Hepatocyte (in vitro differentiated cells): Measurements from ENCODE around the gene FN3K. TPM values are rescaled to one million over a fixed set of nuclear protein-coding genes. Genes with fewer than 3 reads are reported as not detected.

Experiments used
- DNase-seq: peaks from one replicate; pipeline ENCODE4 v3.0.0-alpha.2; 2016; ENCODE audit warnings: low spot score
- H2AFZ ChIP-seq: fragments of 200-600 bp; sonication (generic); 2 replicates; pipeline ENCODE4 v1.6.0; 2016; ENCODE audit warnings: antibody characterized with exemption, mild to moderate bottlenecking
- H3K27ac ChIP-seq: fragments of 200-600 bp; sonication (generic); 2 replicates; pipeline ENCODE4 v1.5.1; 2016; ENCODE audit warnings: mild to moderate bottlenecking
- H3K27me3 ChIP-seq: fragments of 200-600 bp; sonication (generic); 2 replicates; pipeline ENCODE4 v1.6.1; 2016
- H3K36me3 ChIP-seq: fragments of 200-600 bp; sonication (generic); replicated peaks from 2 replicates; pipeline ENCODE4 v1.5.1; 2016; ENCODE audit warnings: low read depth; ENCODE audit not compliant: insufficient read depth
- H3K4me1 ChIP-seq: fragments of 200-600 bp; sonication (generic); 2 replicates; pipeline ENCODE4 v1.5.1; 2016; ENCODE audit warnings: mild to moderate bottlenecking, moderate library complexity; ENCODE audit not compliant: insufficient read depth
- H3K4me2 ChIP-seq: fragments of 200-600 bp; sonication (generic); 2 replicates; pipeline ENCODE4 v1.6.0; 2016
- H3K4me3 ChIP-seq: fragments of 200-600 bp; sonication (generic); 2 replicates; pipeline ENCODE4 v1.5.1; 2016; ENCODE audit warnings: mild to moderate bottlenecking
- H3K79me2 ChIP-seq: fragments of 200-600 bp; sonication (generic); 2 replicates; pipeline ENCODE4 v1.6.0; 2017; ENCODE audit warnings: mild to moderate bottlenecking
- H3K9me2 ChIP-seq: fragments of 200-600 bp; sonication (generic); replicated peaks from 2 replicates; pipeline ENCODE4 v1.6.0; 2017; ENCODE audit warnings: mild to moderate bottlenecking; ENCODE audit not compliant: insufficient read depth
- H3K9me3 ChIP-seq: fragments of 200-600 bp; sonication (generic); 2 replicates; pipeline ENCODE4 v1.5.1; 2016; ENCODE audit warnings: low read depth, mild to moderate bottlenecking
- H4K20me1 ChIP-seq: fragments of 200-600 bp; sonication (generic); 2 replicates; pipeline ENCODE4 v1.6.0; 2016; ENCODE audit warnings: mild to moderate bottlenecking; ENCODE audit not compliant: insufficient read depth, poor library complexity, severe bottlenecking
- EZH2 ChIP-seq: fragments of 200-600 bp; sonication (generic); IDR thresholded peaks from 2 replicates; pipeline ENCODE4 v1.6.1; 2016; ENCODE audit warnings: antibody characterized with exemption, mild to moderate bottlenecking, borderline replicate concordance
- EZH2phosphoT487 ChIP-seq: fragments of 200-600 bp; sonication (generic); IDR thresholded peaks from one replicate; pipeline ENCODE4 v1.6.1; 2018; ENCODE audit warnings: antibody characterized with exemption, mild to moderate bottlenecking, low read depth, moderate library complexity; ENCODE audit not compliant: unreplicated experiment, severe bottlenecking
- WGBS: methylation state at CpG from one replicate; pipeline ENCODE4 v1.1.6; 2016; ENCODE audit warnings: low lambda C conversion rate; ENCODE audit errors: missing lambda C conversion rate; 5-methylcytosine and 5-hydroxymethylcytosine counted together
- polyA plus RNA-seq: library from polyadenylated mRNA; unstranded; fragments of >200 nt; fragmentation: Nextera tagmentation; extraction: Ambion mirVana; gene quantifications from 2 replicates; pipeline ENCODE4 v1.2.1, GENCODE V29; 2016
- total RNA-seq: library from RNA; depleted of rRNA; stranded (reverse); fragments of >200 nt; gene quantifications from 2 replicates; pipeline ENCODE4 v1.2.3, GENCODE V29; 2014
- TF ChIP-seq, protein P1 (sequence below): fragments of 200-600 bp; sonication (generic); IDR thresholded peaks from 2 replicates; pipeline ENCODE4 v1.5.1; 2016; ENCODE audit warnings: antibody characterized with exemption, mild to moderate bottlenecking; ENCODE audit not compliant: poor library complexity

Gene FN3K
- total and polyA plus RNA-seq, 2 experiments from 2014 or later = 13.7 to 17.3 TPM

DNA sequence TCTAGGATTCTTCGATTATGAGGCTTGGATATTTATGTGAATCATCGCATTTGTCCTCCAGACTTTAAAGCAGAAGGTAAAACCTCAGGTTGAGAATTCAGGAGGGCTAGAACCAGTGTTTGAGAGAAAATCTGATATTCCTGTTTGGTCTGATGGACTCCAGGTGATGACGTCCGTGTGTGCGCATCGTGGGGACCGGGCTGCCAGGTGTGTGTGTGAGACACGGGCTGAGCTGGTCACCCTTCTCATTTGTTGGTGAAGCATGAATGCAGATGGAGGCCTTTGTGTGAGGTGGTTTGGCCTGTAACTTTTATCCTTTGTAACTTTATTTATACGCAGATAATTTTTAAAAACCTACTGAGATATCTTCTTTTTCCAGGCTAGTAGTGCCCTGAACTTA is 61.6 kb downstream of the FN3K start:
- Histone ChIP-seq H3K36me3 (no peaks in the 10 kb centered on the region), H3K4me1 (peaks cover 18% of the 10 kb centered on the region), H3K79me2 (no peaks in the 10 kb centered on the region), H2AFZ (no peak overlapping the region), H3K4me3 (no peak overlapping the region), H3K27me3 (no peaks in the 10 kb centered on the region), H3K9me3 (no peaks in the 10 kb centered on the region), H3K9me2 (no peaks in the 10 kb centered on the region), H4K20me1 (no peaks in the 10 kb centered on the region), H3K27ac (no peak overlapping the region), H3K4me2 (no peak overlapping the region)
- TF ChIP-seq, protein P1, sequence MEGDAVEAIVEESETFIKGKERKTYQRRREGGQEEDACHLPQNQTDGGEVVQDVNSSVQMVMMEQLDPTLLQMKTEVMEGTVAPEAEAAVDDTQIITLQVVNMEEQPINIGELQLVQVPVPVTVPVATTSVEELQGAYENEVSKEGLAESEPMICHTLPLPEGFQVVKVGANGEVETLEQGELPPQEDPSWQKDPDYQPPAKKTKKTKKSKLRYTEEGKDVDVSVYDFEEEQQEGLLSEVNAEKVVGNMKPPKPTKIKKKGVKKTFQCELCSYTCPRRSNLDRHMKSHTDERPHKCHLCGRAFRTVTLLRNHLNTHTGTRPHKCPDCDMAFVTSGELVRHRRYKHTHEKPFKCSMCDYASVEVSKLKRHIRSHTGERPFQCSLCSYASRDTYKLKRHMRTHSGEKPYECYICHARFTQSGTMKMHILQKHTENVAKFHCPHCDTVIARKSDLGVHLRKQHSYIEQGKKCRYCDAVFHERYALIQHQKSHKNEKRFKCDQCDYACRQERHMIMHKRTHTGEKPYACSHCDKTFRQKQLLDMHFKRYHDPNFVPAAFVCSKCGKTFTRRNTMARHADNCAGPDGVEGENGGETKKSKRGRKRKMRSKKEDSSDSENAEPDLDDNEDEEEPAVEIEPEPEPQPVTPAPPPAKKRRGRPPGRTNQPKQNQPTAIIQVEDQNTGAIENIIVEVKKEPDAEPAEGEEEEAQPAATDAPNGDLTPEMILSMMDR = no peak
- TF ChIP-seq EZH2 = no peak
- TF ChIP-seq EZH2phosphoT487 = no peak
- no peak for DNase-seq
- 97% methylated on average over 9 of the region's 9 CpGs for WGBS

DNA sequence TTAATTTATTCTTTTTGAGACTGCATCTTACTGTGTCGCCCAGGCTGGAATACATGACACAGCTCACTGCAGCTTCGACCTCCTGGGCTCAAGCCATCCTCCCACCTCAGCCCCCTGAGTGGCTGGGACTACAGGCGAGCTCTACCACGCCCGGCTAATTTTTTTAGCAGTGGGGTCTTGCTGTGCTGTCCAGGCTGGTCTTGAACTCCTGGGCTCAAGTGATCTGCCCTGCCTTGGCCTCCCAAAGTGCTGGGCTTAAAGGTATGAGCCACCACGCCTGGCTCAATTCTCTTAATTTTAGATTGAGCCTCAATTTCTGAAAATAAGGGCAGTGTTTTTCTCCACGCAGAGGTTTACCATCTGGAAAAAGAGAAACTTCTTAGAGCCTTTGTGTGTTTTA is 63.3 kb downstream of the FN3K start:
- Histone ChIP-seq H3K9me3 (no peaks in the 10 kb centered on the region), H4K20me1 (no peaks in the 10 kb centered on the region), H2AFZ (no peak overlapping the region), H3K36me3 (no peaks in the 10 kb centered on the region), H3K27me3 (no peaks in the 10 kb centered on the region), H3K27ac (no peak overlapping the region), H3K4me1 (peaks cover 11% of the 10 kb centered on the region), H3K4me2 (no peak overlapping the region), H3K4me3 (no peak overlapping the region), H3K9me2 (no peaks in the 10 kb centered on the region), H3K79me2 (no peaks in the 10 kb centered on the region)
- TF ChIP-seq EZH2 (no peak), EZH2phosphoT487 (no peak)
- DNase-seq = no peak
- 97% methylated on average over 7 of the region's 7 CpGs for WGBS

DNA sequence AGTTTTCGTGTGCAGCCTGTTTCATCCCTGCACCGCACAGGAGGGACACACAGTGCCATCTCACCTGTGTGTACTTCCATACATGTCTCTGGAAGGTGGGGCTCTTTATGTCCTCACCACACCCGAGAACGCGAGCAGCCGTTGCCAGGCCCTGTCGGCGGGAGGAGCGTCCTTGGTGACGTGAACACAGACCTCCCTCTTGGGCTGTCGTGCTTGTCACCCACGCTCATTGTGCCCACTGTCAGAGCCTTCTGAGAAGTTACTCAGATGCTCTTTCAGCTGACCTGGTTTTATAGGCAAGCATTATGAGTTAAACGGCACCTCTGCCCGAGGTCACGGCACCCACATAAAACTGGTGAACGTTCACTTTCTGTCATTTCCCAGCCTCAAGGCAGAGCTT is 64.2 kb downstream of the FN3K start:
- H3K36me3 ChIP-seq = no peaks in the 10 kb centered on the region
- no peak overlapping the region for H3K4me3 ChIP-seq
- no peaks in the 10 kb centered on the region for H3K9me2 ChIP-seq
- TF ChIP-seq EZH2phosphoT487 (no peak), EZH2 (no peak)
- TF ChIP-seq, protein P1 = no peak
- H3K79me2 ChIP-seq = no peaks in the 10 kb centered on the region
- no peaks in the 10 kb centered on the region for H3K9me3 ChIP-seq
- DNase-seq = no peak
- WGBS = 88% methylated on average over 12 of the region's 16 CpGs
- peaks cover 3% of the 10 kb centered on the region for H3K4me1 ChIP-seq
- H4K20me1 ChIP-seq = no peaks in the 10 kb centered on the region
- no peaks in the 10 kb centered on the region for H3K27me3 ChIP-seq
- no peak overlapping the region for H3K27ac ChIP-seq
- no peak overlapping the region for H3K4me2 ChIP-seq
- H2AFZ ChIP-seq = no peak overlapping the region

Other genes with a start within 250 kb of the FN3K start
- 30.2 and 40.9 TPM in 2 replicates for gene FOXK2, start 215.9 kb upstream of the FN3K start, total RNA-seq
- 29.5 and 37.7 TPM in 2 replicates for gene FOXK2, start 215.9 kb upstream of the FN3K start, polyA plus RNA-seq
- 95.4 and 112 TPM in 2 replicates for gene WDR45B, start 87.2 kb upstream of the FN3K start, total RNA-seq
- 74.2 and 82.6 TPM in 2 replicates for gene WDR45B, start 87.2 kb upstream of the FN3K start, polyA plus RNA-seq
- gene RAB40B, start 36.9 kb upstream of the FN3K start, total RNA-seq = 20.0 and 22.2 TPM in 2 replicates
- gene RAB40B, start 36.9 kb upstream of the FN3K start, polyA plus RNA-seq = 22.2 and 27.8 TPM in 2 replicates
- 17.0 and 18.7 TPM in 2 replicates for gene FN3KRP, start 18.9 kb upstream of the FN3K start, total RNA-seq
- 24.0 and 27.4 TPM in 2 replicates for gene FN3KRP, start 18.9 kb upstream of the FN3K start, polyA plus RNA-seq
- 24.5 and 34.4 TPM in 2 replicates for gene TBCD, start 16.4 kb downstream of the FN3K start, total RNA-seq
- 41.5 and 42.3 TPM in 2 replicates for gene TBCD, start 16.4 kb downstream of the FN3K start, polyA plus RNA-seq
- gene ZNF750, start 104.4 kb downstream of the FN3K start, total RNA-seq = 0.12 and 0.27 TPM in 2 replicates
- 0.49 and 2.1 TPM in 2 replicates for gene ZNF750, start 104.4 kb downstream of the FN3K start, polyA plus RNA-seq